DOHH2 (cell line): Measurements from ENCODE around the gene SLC15A1.

ENCODE experiments used
- CTCF ChIP-seq: fragments of 200-600 bp; sonication (generic); IDR thresholded peaks from one replicate; pipeline ENCODE4 v1.5.1; 2014; ENCODE audit warnings: antibody characterized with exemption, mild to moderate bottlenecking, low read depth, low read length; ENCODE audit not compliant: poor library complexity, severe bottlenecking
- EZH2phosphoT487 ChIP-seq: fragments of 200-600 bp; sonication (generic); IDR thresholded peaks from 2 replicates; pipeline ENCODE4 v1.6.1; 2017; ENCODE audit warnings: borderline replicate concordance, mild to moderate bottlenecking, antibody characterized with exemption, low read length, moderate library complexity, mixed read lengths

- TF ChIP-seq CTCF (no peak), EZH2phosphoT487 (no peak)
These were observed 9.1 kb downstream of the SLC15A1 start for GRCh38 chr13:98743377-98743776.
